HG03108 (cell line): ENCODE data around the gene LRRC27.
"Not testable (repeated sequence)": the region's sequence is repeated elsewhere in the genome, so short reads cannot be mapped to it uniquely, and the experiment has no call there.

ENCODE experiments used
- ATAC-seq: cut with Tn5 transposase; IDR thresholded peaks from one replicate; pipeline ENCODE4 v1.9.1; 2021; ENCODE audit warnings: moderate library complexity; ENCODE audit not compliant: unreplicated experiment

LRRC27 gene

DNA sequence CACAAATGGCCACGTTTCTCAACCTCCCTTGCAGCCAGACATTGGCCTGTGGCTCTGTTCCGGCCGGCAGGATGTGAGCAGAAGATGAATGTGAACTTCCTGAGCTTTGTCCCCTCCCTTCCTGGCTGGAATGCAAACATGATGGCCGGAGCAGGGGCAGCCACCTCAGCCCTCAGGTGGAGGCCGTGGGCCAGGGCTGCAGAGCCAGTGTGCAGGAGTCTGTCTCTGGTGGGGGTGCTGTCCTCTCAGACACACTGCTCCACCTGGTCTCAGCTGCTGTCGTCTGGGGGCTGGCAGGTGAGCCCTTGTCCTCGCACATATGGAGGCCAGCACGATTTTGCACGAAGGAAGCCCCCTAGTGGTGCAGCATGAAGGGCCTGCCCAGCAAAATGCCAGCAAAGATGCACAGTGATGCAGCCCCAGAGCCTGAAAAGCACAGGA lies 39.7 kb downstream of the LRRC27 start:
- ATAC-seq: no peak

DNA sequence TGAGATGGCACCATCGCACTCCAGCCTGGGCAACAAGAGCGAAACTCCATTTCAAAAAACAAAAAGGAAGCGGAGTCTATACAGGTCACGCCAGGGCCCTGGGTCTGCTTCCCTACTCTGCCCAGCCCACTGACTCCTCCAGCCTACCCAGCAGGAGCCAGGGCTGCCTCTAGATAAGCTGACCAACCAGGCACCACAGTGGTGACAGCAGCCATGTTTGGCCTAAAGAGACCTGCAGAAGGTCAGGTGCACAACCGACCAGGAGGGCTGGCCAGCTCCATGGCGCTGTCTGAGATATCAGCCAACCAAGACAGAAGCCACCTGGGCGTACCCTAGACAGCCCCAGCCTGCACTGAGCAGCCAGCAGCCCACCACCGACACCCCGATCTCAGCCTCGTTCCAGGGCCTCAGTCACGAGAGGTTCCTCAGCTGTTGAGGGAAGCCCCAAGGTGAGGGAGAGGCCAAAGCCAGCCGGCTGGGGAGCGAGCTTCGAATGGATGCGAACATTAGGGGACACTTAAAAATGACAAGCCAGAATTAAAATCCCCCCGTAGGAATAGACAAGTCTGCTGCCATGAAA lies 40.6 kb downstream of the LRRC27 start:
- no peak for ATAC-seq

DNA sequence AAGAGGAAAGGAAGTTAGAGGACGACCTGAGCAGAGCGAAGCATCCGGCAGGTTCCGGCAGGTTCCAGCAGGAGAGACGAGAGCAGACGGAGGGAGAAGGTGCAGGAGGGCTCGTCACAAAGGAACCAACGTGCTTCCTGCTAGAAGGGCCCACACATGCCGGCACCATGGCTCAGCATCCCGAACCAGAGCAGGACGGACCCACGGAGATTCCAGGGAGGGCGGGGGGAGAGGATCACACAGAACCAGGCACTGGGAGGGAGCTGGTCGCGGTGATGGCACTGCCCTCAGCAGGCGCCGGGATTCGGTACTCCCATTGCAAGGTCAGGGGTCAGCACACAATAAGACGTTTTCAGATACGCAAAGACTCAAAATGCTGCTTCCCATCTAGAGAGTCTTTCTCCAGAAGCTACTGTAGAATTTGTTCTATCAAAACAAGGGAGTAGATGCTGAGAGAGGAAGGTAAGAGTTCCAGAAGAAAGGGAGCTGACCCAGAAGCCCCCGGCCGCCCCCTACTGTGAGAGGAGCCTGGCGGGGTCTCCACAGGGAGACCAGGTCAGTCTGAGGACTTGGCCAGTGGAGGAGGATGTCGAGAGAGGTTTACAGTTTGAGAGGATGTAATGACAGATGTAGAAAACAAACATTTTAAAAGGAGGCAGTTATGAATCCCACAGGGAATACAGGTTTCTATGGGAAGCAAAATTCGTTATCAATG lies 41.4 kb downstream of the LRRC27 start:
- no peak for ATAC-seq

DNA sequence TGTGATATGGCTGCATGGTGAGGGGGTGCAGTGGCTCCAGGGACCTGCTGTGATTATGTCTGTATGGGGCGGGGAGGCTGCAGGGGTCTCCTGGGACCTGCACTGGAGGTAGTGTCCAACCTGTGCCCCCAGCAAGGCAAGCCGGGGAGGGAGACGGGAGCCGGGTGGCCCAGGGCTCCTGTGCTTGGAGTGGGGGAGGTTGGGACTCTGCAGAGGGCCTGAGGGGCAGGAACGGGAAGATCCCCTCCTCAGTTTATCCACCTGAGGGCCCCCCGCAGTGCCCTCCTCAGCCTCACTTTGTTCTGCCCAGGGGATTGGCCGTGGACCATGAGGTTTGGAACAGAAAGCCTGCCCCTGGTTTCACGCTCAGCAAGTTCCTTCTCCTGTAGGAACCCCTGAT lies 42.2 kb downstream of the LRRC27 start:
- ATAC-seq: no peak

DNA sequence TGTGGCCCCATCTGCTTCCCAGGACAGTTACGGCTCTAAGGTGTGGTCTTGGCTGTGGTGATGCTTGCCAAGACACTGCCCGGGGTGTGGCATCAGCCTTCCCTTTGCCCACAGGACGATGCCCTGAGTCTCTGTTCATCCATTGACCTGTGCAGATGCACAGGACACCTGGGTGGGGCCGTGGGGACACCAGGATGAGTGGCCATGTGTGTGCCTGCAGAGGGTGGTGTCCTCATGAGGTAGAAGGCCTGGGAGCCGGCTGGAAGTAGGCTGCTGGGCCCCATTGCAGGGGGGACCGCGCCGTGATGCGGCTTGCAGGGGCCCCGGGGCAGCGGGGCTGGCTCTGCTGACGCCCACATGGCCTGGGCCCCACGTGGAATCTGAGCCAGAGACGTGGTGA lies 42.6 kb downstream of the LRRC27 start:
- ATAC-seq: no peak

DNA sequence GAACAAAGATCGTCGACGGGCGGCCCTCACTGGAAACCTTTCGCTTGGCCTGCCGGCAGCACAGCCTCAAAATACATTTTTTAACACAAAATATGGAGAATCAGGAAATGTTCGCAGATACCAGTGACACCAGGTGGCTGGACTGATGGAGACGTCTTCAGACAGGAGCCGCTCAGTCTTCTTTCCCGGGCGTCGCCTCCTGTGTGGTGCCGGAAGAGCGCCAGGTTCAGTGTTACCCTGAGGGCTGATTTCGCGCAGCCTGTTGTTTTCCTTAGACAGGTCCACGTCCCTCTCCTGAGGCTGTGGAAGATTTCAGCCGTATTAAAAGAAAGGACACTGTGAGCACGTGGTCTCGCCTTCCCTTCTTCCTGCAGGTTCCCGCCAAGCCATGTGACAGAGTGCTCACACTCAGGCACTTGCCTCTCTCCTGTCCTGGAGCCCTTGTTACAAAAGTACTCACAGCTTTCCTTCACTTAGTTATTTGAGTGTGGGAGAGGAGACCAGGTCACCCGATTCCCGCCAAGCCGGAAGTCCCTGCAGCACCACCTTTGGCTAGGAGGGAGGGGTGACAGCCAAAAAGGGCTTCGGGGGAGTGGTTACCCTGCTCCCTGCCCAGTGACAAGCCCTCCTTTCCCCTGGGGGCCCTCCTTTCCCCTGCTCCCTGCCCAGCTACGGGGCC lies 43.3 kb downstream of the LRRC27 start:
- no peak for ATAC-seq

DNA sequence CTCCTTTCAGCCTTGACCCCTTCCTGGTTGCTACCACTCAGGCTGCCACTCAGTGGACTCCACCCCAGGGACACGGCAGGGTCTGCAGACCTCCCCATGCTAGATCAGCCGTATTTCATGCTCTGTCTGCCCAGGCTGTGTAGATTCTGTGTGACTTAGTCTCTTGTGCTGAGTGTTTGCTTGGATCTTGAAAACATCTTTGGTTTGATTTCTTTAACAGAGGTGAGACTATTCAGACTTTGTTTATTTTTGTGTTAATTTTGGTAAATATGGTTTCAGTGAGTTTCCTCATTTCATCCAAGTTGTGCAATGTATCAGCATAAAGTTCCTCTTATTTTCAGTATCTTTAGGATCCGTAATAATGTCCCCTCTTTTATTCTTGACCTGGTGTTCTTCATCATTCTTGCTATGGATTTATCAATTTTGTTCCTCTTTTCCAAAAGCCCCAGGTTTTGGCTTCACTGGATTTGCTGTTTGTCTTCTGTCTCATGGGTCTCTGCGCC lies 43.9 kb downstream of the LRRC27 start:
- no peak for ATAC-seq

DNA sequence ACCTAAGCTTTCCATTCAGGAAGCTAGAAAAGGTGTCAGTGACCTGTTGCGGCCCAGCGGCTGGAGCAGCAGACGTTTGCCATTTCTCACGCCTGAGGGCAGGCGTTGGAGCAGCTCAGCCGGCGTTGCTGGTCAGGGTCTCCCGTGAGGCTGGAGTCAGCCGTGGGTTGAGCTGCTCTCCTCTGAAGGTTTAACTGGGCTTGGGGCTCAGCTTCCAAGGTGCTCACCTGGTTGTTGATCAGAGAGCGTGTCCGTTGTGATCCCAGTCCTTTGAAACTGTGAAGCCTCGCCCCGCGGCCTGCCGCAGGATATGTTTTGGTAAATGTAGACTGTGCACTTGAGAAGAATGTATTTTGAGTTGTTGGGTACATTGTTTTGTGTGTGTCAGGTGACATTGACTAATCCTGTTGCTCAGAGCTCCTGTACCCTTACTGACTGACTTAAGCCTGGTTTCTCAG lies 44.4 kb downstream of the LRRC27 start:
- no peak for ATAC-seq

DNA sequence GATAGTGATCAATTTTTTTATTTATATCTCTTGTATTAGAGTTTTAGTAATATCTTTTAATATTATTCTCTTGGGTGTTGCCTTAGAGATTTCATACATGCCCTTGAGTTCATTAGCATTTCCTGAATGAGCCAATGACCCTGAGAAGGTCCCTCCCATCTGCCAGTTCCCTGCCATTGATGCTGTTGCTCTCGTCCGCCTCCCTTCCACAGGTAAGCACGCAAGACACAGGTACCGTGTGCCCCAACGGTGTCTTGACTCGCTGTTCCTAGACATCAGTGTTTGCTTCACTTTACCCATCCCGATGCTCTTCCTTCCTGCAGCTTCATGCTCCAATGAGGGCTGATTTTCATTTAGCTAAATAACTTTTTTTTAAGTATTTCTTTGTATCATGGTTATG lies 45.3 kb downstream of the LRRC27 start:
- ATAC-seq: no peak

DNA sequence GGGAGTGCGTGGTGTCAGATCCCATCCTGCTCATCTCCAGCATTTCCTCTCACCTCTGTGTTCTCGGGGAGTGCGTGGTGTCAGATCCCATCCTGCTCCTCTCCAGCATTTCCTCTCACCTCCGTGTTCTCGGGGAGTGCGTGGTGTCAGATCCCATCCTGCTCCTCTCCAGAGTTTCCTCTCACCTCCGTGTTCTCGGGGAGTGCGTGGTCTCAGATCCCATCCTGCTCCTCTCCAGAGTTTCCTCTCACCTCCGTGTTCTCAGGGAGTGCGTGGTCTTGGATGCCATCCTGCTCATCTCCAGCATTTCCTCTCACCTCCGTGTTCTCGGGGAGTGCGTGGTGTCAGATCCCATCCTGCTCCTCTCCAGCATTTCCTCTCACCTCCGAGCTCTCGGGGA lies 47.0 kb downstream of the LRRC27 start:
- not testable (repeated sequence) for ATAC-seq

DNA sequence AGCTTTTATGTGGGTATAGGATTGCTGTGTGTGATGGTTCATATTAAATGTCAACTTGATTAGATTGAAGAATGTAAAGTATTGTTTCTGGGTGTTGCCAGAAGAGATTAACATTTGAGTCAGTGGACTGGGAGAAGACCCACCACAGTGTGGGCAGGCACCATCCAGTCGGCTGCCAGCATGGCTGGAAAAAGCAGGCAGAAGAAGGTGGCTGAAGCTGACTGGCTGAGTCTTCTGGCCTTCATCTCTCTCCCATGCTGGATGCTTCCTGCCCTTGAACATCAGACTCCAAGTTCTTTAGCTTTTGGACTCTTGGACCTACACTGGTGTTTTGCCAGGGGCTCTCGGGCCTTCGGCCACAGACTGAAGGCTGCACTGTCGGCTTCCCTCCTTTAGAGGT lies 49.0 kb downstream of the LRRC27 start:
- not testable (repeated sequence) for ATAC-seq

DNA sequence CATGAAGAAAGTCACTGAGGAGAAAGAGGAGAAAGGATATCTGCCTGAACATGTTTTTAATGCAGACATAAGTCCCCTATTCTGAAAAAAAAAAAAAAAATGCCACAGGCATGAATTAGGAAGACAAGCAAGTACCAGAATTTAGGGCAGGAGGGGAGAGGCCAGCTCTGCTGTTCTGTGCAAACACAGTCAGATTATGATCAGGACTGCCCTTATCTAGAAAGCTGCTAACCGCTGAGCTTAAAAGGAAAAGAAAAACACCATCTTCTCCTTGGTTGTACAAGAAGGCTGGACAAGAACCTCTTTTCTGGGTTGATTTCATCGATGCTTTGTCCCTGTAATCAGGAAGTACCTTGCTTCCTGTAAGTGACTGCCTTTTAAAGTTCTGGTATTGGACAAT lies 49.7 kb downstream of the LRRC27 start:
- ATAC-seq: no peak

DNA sequence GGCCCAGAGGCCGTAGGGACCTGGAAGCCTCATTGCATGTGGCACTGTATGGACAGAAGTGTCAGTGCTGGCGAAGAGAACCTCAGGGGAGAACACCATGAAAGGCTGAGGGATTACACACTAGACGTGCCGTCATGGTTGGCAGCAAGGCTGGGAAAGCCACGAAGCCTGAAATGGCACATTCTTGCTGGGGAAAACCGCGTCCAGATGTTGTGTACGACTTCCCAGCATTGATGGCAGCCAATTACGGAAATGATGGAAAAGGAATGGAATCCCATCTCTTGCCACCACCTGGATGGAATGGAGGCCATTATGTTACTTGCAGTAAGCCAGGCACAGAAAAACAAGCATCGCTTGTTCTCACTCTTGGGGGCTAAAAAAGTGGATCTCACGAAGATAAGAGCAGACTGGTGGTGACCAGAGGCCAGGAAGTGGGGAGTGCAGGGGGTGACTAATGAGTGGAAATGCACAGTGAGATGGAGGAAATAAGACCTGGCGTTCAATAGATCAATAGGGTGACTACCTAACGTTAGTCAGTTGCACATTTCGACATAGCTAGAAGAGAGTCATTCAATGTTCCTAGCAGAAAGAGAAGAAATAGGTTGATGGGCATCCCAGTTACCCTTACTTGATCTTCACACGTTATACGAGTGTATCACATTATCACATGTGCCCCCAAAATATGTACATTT lies 50.4 kb downstream of the LRRC27 start:
- ATAC-seq: no peak

DNA sequence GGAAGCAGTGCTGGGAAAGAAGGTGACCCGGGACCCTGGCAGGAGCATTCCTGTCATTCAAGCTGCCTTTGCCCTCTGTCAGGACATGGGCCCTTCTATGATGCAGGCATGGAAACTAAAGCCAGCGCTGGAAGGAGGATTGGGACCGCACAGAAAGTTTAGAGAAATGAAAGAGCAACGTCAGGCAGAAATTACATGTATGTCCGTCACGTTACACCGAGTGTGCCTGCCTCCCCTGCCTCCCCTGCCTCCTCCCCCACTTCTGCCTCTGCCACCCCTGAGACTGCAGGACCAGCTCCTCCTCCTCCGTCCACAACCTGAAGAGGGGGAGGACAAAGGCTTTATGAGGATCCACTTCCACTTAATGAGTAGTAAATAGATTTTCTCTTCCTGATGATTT lies 51.1 kb downstream of the LRRC27 start:
- no peak for ATAC-seq

DNA sequence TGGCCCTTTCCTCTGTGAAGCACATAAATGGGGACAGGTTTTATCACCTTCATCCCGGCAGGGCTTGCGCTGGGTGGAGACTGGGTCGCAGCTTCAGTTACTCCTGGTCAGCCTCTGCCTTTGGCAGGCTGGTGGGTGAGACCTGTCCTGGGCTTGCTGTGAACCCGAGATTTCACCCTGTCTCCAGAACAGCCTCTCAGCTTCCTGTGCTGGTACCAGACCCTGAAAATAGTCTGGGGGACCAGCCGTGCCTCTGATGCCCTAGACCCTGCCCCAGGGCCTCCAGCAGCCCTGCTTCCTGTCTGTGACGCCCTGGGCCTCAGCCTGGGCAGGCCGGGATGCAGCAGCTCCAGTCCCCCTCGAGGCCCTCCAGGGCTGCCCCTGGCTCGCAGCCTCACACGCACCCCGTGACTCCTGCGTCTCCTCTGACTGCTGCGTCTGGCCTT lies 51.8 kb downstream of the LRRC27 start:
- no peak for ATAC-seq

DNA sequence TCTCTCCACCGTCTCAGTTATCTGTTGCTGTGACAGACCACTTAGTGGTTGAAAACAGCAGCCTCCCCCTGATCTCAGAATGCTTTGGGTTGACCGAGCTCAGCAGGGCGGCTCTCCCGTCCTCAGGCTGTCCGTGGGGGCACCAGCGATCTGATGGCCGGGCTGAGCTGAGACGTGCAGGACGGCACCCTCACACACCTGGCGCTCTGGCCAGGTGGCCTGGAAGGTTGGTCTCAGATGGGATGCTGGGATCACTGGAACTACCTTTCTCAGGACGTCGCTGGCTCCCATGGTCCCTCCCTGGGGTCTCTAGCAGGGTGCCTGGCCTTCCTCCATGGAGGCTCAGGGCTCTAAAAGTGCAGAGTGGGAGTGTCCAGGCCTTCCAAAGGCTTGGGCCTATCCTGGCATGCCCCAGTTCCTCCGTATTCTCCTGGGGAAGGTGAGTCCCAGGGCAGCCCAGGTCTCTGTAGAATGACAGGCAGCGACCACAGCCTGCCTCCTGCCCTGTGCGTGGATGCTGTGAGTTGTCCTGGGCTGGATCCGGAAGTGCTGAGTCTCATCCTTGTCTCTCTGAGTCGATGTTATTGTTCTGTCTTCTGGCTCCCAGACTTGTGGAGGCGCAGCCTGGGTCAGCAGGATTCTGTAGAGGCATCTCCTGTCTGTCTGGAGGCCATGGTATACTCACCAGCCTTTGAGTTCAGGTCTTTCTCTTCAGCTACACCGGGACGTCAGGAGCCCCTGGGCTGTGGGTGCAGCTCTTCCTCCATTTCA lies 52.8 kb downstream of the LRRC27 start:
- no peak for ATAC-seq

DNA sequence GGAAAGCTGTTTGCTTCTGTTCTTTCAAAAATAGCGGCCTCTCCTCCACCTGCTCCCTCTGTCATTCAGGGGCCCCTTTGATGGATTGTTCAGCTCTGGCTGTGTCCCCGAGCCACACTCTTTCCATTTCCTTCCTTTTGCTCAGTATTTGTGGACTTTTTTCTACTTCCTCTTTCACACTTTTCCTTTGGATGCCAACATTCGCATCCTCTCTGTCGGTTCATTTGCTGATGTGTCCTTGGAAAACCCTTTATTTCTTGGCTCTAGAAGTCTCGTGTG lies 53.3 kb downstream of the LRRC27 start:
- ATAC-seq: no peak

DNA sequence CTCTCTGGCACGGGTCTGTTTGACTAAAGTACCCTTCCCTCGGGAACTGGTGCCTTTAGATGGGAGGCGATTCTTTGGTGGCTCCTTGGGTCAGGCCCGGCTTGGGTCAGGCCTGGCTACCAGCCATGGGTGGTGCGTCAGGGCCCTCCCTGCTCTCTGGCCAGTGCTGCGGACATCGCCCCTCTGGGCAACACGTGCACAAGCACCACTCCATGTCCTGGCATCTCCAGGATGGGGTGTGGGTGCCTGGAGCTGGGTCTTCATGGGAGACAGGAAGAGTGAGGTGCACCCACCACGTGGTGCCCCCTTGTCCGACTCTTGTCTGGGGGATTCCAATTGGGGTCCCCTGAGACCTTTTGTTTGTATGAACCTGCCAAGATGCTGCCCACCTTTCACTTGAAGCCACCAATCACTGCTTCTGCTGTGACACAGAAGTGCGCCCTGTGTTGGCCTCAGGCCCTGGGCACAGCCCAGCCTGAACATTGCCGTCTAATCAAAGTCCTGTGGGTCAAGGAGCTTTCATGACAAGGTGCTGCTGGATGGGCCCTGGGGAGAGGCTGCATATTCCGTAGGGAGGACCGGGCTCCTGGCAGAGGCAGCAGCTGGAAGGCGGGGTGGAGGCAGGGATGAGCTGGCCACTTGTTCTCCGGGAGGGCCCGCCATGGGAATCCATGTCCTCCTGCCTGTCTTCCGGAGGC lies 53.9 kb downstream of the LRRC27 start:
- ATAC-seq: no peak

DNA sequence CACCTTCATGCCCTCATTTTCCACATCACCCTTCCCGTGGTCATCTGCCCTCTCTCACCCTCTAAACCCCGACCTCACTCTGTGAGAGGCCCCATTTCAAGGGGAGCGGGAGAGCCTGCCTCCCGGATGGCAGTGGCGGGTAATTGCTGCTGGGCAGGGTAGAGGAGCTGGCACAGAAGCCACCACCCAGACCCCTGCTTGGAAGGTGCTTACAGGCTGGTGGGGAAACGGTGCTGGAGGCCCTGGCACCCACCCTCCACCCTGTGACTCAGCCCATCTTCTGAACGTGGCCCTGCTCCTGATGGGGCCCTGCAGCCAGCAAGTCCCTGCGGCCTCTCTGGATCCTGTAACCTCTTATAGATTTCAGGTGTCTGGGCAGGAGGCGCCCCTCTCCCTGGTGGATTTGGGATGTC lies 54.4 kb downstream of the LRRC27 start:
- no peak for ATAC-seq

DNA sequence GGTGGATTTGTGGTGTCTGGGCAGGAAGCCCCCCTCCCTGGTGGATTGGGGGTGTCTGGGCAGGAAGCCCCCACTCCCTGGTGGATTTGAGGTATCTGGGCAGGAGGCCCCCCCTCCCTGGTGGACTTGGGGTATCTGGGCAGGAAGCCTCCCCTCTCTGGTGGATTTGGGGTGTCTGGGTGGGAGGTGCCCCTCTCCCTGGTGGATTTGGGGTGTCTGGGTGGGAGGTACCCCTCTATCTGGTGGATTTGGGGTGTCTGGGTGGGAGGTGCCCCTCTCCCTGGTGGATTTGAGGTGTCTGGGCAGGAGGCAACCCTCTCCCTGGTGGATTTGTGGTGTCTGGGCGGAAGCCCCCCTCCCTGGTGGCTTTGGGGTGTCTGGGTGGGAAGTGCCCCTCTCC lies 54.9 kb downstream of the LRRC27 start:
- ATAC-seq: not testable (repeated sequence)
